ENCODE data around the gene HBA1. TPM values are rescaled to one million over a fixed set of nuclear protein-coding genes. Genes with fewer than 3 reads are reported as not detected.

The HBA1 gene
- total and polyA plus RNA-seq, 9 of the 15 experiments (the other 6 are each of a cell fraction or from before 2014, with no cell fraction given), result 128 to 2,388 (median 380) TPM

- H3K4me1 ChIP-seq (replicated peaks in 1 of 2; ENCODE audit: control insufficient read depth in 2 of 2, insufficient read depth in 2 of 2, low read length in 2 of 2), result peaks cover 21 to 46% of the 10 kb centered on the region in 2 experiments; a peak in 4 of 5 replicates
- no peaks in the 10 kb centered on the region for H3K9me3 ChIP-seq (replicated peaks; ENCODE audit: control insufficient read depth, insufficient read depth, low read depth, low read length)
- H4K20me1 ChIP-seq (replicated peaks; ENCODE audit: control insufficient read depth, insufficient read depth, low read length), result no peaks in the 10 kb centered on the region
- peak overlapping the region in 1 of 2 experiments; percentile 54; a peak in 1 of 4 replicates for H3K9ac ChIP-seq (ENCODE audit: insufficient read depth in 1 of 2, low read depth in 2 of 2, low read length in 2 of 2)
- intact Hi-C loops (cut with micrococcal nuclease), result no loop called here
- peak overlapping the region; percentile 52 for H3K4me2 ChIP-seq (ENCODE audit: insufficient read depth, low read length)
- no peak for ATAC-seq
- ChIA-PET POLR2A (no interaction called here), CTCF (ENCODE audit: low intra/inter-chr PET ratio) (no interaction called here)
- no TSS peak for BruUV-seq (replicated peaks)
- 15% methylated on average over 7 of the region's 8 CpGs for WGBS (ENCODE audit: insufficient coverage, low coverage, missing lambda C conversion rate)
- no peak overlapping the region for H3K4me3 ChIP-seq
- no peak overlapping the region for H2AFZ ChIP-seq (ENCODE audit: low read depth, low read length)
- in situ Hi-C loops (cut with MboI), result no loop called here
- H3K27me3 ChIP-seq (ENCODE audit: control insufficient read depth in 2 of 2, insufficient read depth in 2 of 2, low read length in 2 of 2), result no peaks in the 10 kb centered on the region
- no peak for FAIRE-seq
- no peak overlapping the region for H3K27ac ChIP-seq (ENCODE audit: extremely low read depth, low read depth, low read length)
- peaks cover 18% of the 10 kb centered on the region; the same call in 2 of the 3 replicates for H3K36me3 ChIP-seq (ENCODE audit: control insufficient read depth, insufficient read depth, low read length)
- DNase-seq (ENCODE audit: extremely low read depth in 1 of 4, low spot score in 3 of 4), result peak in 2 of 4 experiments; percentile 10 to 51
- no peaks in the 10 kb centered on the region for H3K9me1 ChIP-seq (ENCODE audit: control insufficient read depth, insufficient read depth, low read length)
- H3K79me2 ChIP-seq (ENCODE audit: control insufficient read depth, insufficient read depth, low read length), result peaks cover 36% of the 10 kb centered on the region
- TF ChIP-seq FIP1L1 (IDR thresholded peaks at IDR 0.05; ENCODE audit: low read depth, low read length, poor library complexity, severe bottlenecking) (no peak), MCM3 (IDR thresholded peaks at IDR 0.05) (no peak), TSHZ1 (CRISPR knock-in tag; IDR thresholded peaks at IDR 0.05) (no peak), ZNF384 (IDR thresholded peaks at IDR 0.05; ENCODE audit: low read depth, low read length) (peak; percentile 69), MAX (CRISPR knock-in tag; IDR thresholded peaks at IDR 0.05) (no peak), BACH1 (tag; IDR thresholded peaks at IDR 0.05) (no peak), ZBTB9 (CRISPR knock-in tag; IDR thresholded peaks at IDR 0.05) (no peak), ZFP36 (IDR thresholded peaks at IDR 0.05; ENCODE audit: low read depth, low read length, partially characterized antibody) (peak; percentile 95), ZNF124 (CRISPR knock-in tag; IDR thresholded peaks at IDR 0.05) (no peak), ID3 (CRISPR knock-in tag; IDR thresholded peaks at IDR 0.05) (no peak), ID3 (tag; IDR thresholded peaks at IDR 0.05) (no peak), SMARCA5 (IDR thresholded peaks at IDR 0.05) (peak; percentile 73; the same call in 1 of the 2 replicates), ZNF354B (CRISPR knock-in tag; IDR thresholded peaks at IDR 0.05) (no peak), E2F6 (IDR thresholded peaks at IDR 0.05; ENCODE audit: borderline replicate concordance in 1 of 2, extremely low read depth in 1 of 2, insufficient read depth in 1 of 2, insufficient read length in 1 of 2, low read depth in 1 of 2, low read length in 1 of 2, poor library complexity in 1 of 2, severe bottlenecking in 1 of 2) (no peak)
Measured at GRCh38 chr16:175011-175949, 1.2 kb upstream of the HBA1 start.
